ENCODE data around the gene HNRNPL.

The HNRNPL gene

DNA sequence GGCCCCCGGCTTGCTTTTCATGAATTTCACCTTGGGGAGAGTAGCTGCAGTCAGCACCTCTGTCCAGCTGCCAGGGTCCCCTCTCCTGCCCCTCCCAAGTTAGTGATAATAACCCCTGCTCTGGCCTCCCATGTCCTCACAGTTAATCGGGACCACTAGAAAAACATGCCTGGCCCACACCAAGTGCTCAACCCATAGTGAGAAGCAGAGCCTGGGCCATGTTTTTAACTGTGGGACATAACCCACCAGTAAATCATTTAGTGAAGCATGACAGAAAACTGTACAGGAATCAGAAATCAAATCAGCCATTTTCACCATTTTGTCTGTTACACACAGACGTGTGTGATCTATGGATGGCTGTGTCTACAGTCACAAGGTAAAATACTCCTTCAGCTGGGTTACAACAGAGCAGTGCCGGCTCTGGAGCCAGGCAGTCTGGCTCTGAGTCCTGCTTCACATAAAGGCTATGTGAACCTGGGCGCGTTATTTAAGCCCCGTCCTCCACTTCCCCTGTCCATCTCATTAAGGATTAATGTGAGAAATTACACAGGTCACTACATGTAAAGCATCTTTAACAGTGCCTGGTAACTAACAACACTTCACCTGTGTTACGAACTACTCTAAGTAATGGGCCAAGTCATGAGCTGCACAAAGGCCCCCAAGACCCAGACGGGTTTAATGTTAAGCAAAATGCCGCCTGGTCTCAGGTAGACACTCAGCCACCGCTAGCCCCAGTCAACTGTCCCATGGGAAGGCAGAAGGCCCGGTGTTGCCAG is 10.6 kb downstream of the HNRNPL start:
- FAIRE-seq (peak; percentile 20), DNase-seq (ENCODE audit: insufficient read length, low spot score) (no peak)
- TF ChIP-seq POLR2A (IDR thresholded peaks at IDR 0.05; ENCODE audit: low read depth, low read length), result peak; percentile 8; the same call in 1 of the 2 replicates
- no peak for TF ChIP-seq POU2F2 (IDR thresholded peaks at IDR 0.05; ENCODE audit: low read depth, low read length)
- TF ChIP-seq POLR2AphosphoS5 (IDR thresholded peaks at IDR 0.05; ENCODE audit: low read depth, low read length), result peak; percentile 19; the same call in 1 of the 2 replicates

- FAIRE-seq, result no peak
- TF ChIP-seq POLR2A (IDR thresholded peaks at IDR 0.05; ENCODE audit: low read depth, low read length) (peak; percentile 75), SPI1 (IDR thresholded peaks at IDR 0.05; ENCODE audit: low read depth, low read length) (no peak), POU2F2 (IDR thresholded peaks at IDR 0.05; ENCODE audit: low read depth, low read length) (no peak), POLR2AphosphoS5 (IDR thresholded peaks at IDR 0.05; ENCODE audit: low read depth, low read length) (peak; percentile 60), TAF1 (IDR thresholded peaks at IDR 0.05; ENCODE audit: low read depth, low read length) (no peak), PAX5 (IDR thresholded peaks at IDR 0.05; ENCODE audit: insufficient read depth, low read length, severe bottlenecking) (no peak)
- DNase-seq (ENCODE audit: insufficient read length, low spot score), result no peak
Measured at GRCh38 chr19:38838208-38838985, 11.4 kb downstream of the HNRNPL start.

GRCh38 chr19:38837656-38838121 is 12.1 kb downstream of the HNRNPL start:
- DNase-seq (ENCODE audit: insufficient read length, low spot score) (no peak), FAIRE-seq (no peak)
- TF ChIP-seq POLR2AphosphoS5 (IDR thresholded peaks at IDR 0.05; ENCODE audit: low read depth, low read length) (peak; percentile 62; the same call in 1 of the 2 replicates), PAX5 (IDR thresholded peaks at IDR 0.05; ENCODE audit: insufficient read depth, low read length, severe bottlenecking) (no peak), POLR2A (IDR thresholded peaks at IDR 0.05; ENCODE audit: low read depth, low read length) (no peak), TAF1 (IDR thresholded peaks at IDR 0.05; ENCODE audit: low read depth, low read length) (no peak), POU2F2 (IDR thresholded peaks at IDR 0.05; ENCODE audit: low read depth, low read length) (no peak), SPI1 (IDR thresholded peaks at IDR 0.05; ENCODE audit: low read depth, low read length) (no peak)

GRCh38 chr19:38836983-38837626 is 12.7 kb downstream of the HNRNPL start:
- peak; percentile 79; the same call in 1 of the 2 replicates for TF ChIP-seq POLR2A (IDR thresholded peaks at IDR 0.05; ENCODE audit: low read depth, low read length)
- TF ChIP-seq SPI1 (IDR thresholded peaks at IDR 0.05; ENCODE audit: low read depth, low read length), result no peak
- TF ChIP-seq TAF1 (IDR thresholded peaks at IDR 0.05; ENCODE audit: low read depth, low read length), result no peak
- no peak for DNase-seq (ENCODE audit: insufficient read length, low spot score)
- FAIRE-seq, result no peak

DNA sequence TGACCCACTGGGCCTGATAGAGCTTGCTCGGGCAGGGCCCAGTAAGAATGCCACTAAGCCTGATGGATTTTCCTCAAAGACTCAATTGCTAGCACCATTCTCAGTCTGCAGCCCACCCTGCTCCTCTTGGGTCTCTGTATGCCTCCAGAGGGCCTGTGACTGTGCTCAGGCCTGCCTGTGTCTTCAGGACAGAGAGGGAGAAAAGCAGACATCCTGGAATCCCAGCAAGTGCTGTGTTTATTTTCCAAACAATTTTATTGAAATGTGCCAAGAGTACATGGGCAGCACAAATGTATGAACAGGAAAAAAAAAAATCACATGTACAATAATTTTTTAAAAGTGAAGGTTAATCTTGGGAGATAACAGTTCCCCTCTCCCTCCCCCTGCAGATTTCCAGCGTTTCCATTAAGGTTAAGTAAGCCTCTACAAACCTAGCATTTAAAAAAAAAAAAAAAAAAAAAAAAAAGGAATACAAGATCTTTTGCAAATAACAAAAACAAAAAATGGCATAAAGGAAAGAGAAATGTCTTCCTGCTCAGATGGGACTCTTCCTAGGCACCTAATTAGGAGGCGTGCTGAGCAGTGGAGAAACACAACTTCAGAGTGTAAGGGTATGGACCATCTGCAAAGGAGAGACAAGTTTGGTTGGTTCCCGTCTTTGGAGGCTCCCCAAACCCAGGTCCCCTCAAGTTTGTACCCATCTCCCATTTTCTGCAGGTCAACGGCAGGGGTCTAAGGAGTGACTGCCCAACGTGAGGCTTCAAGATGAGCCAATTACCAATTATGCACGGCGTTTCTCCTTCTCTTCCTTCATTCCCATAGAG is 13.4 kb downstream of the HNRNPL start:
- DNase-seq (ENCODE audit: insufficient read length, low spot score) (no peak), FAIRE-seq (no peak)
- TF ChIP-seq TAF1 (IDR thresholded peaks at IDR 0.05; ENCODE audit: low read depth, low read length) (no peak), PAX5 (IDR thresholded peaks at IDR 0.05; ENCODE audit: insufficient read depth, low read length, severe bottlenecking) (no peak), POLR2AphosphoS5 (IDR thresholded peaks at IDR 0.05; ENCODE audit: low read depth, low read length) (no peak), SPI1 (IDR thresholded peaks at IDR 0.05; ENCODE audit: low read depth, low read length) (no peak), POU2F2 (IDR thresholded peaks at IDR 0.05; ENCODE audit: low read depth, low read length) (no peak), POLR2A (IDR thresholded peaks at IDR 0.05; ENCODE audit: low read depth, low read length) (no peak; the same call in 1 of the 2 replicates)

GRCh38 chr19:38834590-38834989 is 15.2 kb downstream of the HNRNPL start:
- DNase-seq (ENCODE audit: insufficient read length, low spot score), result no peak
- TF ChIP-seq TAF1 (IDR thresholded peaks at IDR 0.05; ENCODE audit: low read depth, low read length), result no peak
- TF ChIP-seq POLR2A (IDR thresholded peaks at IDR 0.05; ENCODE audit: low read depth, low read length), result no peak; the same call in 1 of the 2 replicates
- TF ChIP-seq PAX5 (IDR thresholded peaks at IDR 0.05; ENCODE audit: insufficient read depth, low read length, severe bottlenecking), result no peak
- no peak for TF ChIP-seq SPI1 (IDR thresholded peaks at IDR 0.05; ENCODE audit: low read depth, low read length)
- TF ChIP-seq POU2F2 (IDR thresholded peaks at IDR 0.05; ENCODE audit: low read depth, low read length), result no peak
- no peak for TF ChIP-seq POLR2AphosphoS5 (IDR thresholded peaks at IDR 0.05; ENCODE audit: low read depth, low read length)
- FAIRE-seq, result no peak

GRCh38 chr19:38834104-38834490 is 15.7 kb downstream of the HNRNPL start:
- no peak for FAIRE-seq
- no peak for DNase-seq (ENCODE audit: insufficient read length, low spot score)
- TF ChIP-seq POLR2AphosphoS5 (IDR thresholded peaks at IDR 0.05; ENCODE audit: low read depth, low read length) (no peak), SPI1 (IDR thresholded peaks at IDR 0.05; ENCODE audit: low read depth, low read length) (no peak), POLR2A (IDR thresholded peaks at IDR 0.05; ENCODE audit: low read depth, low read length) (no peak), PAX5 (IDR thresholded peaks at IDR 0.05; ENCODE audit: insufficient read depth, low read length, severe bottlenecking) (no peak), POU2F2 (IDR thresholded peaks at IDR 0.05; ENCODE audit: low read depth, low read length) (no peak), TAF1 (IDR thresholded peaks at IDR 0.05; ENCODE audit: low read depth, low read length) (no peak)

DNA sequence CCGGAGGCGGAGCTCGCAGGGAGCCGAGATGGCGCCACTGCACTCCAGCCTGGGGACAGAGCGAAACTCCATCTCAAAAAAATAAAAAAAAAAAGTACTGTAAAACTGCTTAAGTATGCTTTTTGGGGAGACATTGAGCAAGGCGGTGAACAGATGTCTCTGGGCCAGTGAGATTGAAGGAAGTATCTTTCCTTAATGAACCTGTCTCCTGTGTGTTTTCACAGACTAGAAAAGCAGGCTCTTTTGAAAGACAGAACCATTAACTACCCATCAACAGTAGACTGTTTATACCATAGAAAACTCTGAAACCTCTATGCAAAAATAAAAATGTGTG is 16.7 kb downstream of the HNRNPL start:
- no peak for TF ChIP-seq SPI1 (IDR thresholded peaks at IDR 0.05; ENCODE audit: low read depth, low read length)
- TF ChIP-seq POLR2AphosphoS5 (IDR thresholded peaks at IDR 0.05; ENCODE audit: low read depth, low read length), result no peak
- TF ChIP-seq POU2F2 (IDR thresholded peaks at IDR 0.05; ENCODE audit: low read depth, low read length), result no peak
- no peak for TF ChIP-seq POLR2A (IDR thresholded peaks at IDR 0.05; ENCODE audit: low read depth, low read length)
- no peak for TF ChIP-seq PAX5 (IDR thresholded peaks at IDR 0.05; ENCODE audit: insufficient read depth, low read length, severe bottlenecking)
- no peak for TF ChIP-seq TAF1 (IDR thresholded peaks at IDR 0.05; ENCODE audit: low read depth, low read length)
- DNase-seq (ENCODE audit: insufficient read length, low spot score) (no peak), FAIRE-seq (no peak)

Data from GM12891 (cell line).